Measurements from ENCODE around the gene PYCR2.

The PYCR2 gene

DNA sequence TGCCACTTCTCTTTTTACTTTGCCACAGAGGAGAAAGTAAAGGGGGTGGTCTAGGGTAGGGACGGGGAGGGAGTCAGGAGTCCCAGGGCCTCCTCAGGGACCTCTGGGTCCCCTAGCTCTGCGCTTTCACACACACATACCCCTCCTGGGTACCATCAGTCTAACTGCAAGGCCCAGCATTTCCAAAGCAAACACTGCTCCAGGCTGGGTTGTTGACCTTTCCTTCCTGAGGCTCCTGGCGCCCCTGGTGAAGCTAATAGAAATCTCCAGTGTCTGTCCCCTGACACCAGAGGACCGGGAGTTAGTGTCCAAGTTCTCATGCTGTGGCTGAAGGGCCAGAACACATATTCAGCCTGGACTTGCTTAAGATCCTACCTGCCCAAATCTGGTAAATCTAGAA, 45.8 kb downstream of the PYCR2 start:
- DNase-seq (ENCODE audit: low read depth): no peak
- TF ChIP-seq, protein P1, sequence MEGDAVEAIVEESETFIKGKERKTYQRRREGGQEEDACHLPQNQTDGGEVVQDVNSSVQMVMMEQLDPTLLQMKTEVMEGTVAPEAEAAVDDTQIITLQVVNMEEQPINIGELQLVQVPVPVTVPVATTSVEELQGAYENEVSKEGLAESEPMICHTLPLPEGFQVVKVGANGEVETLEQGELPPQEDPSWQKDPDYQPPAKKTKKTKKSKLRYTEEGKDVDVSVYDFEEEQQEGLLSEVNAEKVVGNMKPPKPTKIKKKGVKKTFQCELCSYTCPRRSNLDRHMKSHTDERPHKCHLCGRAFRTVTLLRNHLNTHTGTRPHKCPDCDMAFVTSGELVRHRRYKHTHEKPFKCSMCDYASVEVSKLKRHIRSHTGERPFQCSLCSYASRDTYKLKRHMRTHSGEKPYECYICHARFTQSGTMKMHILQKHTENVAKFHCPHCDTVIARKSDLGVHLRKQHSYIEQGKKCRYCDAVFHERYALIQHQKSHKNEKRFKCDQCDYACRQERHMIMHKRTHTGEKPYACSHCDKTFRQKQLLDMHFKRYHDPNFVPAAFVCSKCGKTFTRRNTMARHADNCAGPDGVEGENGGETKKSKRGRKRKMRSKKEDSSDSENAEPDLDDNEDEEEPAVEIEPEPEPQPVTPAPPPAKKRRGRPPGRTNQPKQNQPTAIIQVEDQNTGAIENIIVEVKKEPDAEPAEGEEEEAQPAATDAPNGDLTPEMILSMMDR (conservative IDR thresholded peaks at IDR 0.05; ENCODE audit: low read depth, low read length): no peak
- no peak overlapping the region for H3K4me3 ChIP-seq (ENCODE audit: low read length)

DNA sequence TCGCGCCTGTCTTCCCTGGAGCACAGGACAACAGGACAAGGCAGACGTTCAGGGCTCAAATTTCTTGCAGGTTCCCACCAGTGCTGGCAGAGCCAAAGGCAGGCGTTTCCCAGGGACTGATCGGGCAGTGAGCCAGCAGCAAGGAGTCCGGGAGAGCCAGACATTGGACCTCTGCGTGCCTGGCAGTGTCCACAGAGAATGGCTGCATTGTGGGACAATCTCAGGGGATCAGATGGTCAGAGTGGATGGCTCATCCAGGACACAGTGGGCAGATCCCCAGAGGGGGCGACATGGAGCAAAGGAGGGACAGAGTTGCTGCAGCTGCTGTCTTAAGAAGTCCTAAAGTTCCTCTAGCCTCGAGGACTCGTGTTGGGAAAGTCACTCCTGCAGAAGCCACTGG, 46.5 kb downstream of the PYCR2 start:
- DNase-seq (ENCODE audit: low read depth): no peak
- TF ChIP-seq, protein P1 (conservative IDR thresholded peaks at IDR 0.05; ENCODE audit: low read depth, low read length): peak; percentile 72
- H3K4me3 ChIP-seq (ENCODE audit: low read length): no peak overlapping the region

DNA sequence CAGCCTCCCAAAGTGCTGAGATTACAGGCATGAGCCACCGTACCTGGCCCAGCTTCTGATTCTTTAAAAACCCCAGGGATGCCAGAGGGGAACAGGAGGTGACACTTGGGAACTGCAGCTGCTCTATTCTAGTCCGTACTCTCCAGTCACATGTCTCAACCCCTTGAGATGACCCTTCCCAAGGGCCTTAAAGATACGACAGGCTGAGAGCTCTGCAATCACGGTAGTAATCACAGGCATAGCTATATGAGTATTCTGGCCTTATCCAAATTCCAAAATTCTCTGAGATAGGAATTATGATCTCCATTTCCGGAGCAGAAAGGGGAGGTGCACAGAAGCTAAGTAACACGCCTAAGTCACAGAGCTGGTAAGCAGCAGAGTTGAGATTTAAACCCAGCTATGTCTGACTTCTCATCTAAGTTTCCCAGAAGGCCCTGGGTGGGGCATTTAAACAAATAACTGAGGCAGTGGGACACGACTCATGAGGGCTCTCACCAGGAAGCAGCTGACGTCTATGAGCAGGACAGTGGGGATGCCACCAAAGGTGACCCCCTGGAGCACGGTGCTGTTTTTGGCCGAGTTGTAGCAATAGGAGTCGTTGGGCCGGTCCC, 47.0 kb downstream of the PYCR2 start:
- TF ChIP-seq, protein P1 (conservative IDR thresholded peaks at IDR 0.05; ENCODE audit: low read depth, low read length): no peak
- no peak overlapping the region for H3K4me3 ChIP-seq (ENCODE audit: low read length)
- no peak for DNase-seq (ENCODE audit: low read depth)

DNA sequence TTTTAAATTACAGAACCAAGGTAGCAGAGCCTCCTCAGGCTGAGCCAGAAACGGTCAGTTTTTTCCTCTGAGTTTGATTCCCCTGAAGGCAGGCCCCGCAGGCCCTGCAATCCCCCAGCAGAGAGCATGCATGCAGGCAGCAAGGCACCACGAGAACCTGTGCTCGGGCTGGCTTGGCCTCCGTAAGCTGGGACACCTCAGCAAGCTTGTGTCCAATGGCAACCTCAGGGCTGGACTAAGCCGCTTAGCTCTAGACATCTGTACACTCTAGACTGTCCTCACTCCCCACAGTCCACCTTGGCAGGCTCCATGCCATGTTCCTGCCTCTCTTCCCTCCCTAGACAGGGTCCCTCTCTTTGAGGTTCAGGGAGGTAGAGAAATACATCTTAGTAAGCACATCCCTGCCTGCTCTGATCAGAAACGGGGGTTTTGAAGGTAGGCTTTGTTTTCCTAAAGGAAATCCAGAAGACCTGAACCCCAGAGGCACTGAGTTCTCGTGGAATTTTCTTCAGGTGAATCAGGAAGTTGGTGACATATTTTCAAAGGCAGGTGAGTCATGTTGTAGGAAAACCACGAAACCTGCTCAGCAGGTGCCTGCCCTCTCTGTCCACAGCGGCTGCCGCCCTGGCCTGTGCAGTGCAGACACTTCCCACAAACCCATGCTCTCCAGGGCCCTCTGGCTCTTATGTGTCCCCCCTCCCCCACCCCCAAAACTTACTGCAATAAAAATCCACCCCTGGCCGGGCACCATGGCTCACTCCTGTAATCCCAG, 48.8 kb downstream of the PYCR2 start:
- no peak for DNase-seq (ENCODE audit: low read depth)
- TF ChIP-seq, protein P1 (conservative IDR thresholded peaks at IDR 0.05; ENCODE audit: low read depth, low read length): no peak
- no peak overlapping the region for H3K4me3 ChIP-seq (ENCODE audit: low read length)

DNA sequence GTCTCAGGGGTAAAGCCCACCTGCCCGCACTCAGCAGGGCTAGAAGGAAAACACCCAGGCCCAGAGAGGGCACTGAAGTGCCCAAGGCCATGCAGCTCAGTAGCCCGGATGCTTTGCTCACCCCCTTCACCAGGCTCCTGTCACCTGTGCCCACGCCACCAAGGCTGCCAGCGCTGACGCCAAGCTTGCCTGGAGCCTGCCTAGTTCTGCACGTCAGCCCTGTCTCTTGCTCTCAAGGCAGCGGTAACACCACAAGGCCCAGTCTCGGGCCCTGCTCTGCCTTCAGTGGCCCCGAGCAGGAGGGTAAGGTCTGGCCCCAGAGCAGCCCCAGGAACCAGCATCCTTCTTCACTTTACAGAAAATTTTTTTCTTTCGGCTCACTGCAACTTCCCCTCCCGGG, 49.6 kb downstream of the PYCR2 start:
- TF ChIP-seq, protein P1 (conservative IDR thresholded peaks at IDR 0.05; ENCODE audit: low read depth, low read length): no peak
- DNase-seq (ENCODE audit: low read depth): no peak
- no peak overlapping the region for H3K4me3 ChIP-seq (ENCODE audit: low read length)

DNA sequence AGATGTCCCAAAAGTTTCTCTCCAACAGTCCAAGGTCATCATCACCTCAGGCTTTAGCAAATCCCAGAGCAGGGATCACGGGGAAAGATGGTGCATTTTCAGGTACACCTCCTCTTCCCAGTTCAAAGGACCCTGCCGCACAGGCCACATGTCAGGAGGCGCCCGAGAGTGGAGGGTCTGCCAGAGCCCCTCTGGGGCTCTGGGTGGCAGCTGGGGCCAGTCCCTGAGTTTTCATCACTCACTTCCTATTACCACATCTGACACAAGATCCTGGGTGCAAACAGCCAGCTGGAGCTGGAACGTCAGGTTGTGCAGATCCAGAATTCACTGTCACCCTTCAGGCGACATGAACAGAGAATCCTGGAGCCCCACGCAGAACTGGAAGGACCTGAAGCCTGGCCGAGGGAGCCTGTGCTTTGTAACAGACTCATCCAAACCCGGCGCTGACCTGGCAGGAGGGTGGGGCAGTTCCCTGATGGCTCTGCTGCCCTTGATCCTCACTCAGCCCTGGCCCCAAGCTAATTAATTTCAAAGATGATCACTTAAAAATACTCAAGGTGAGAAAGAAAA, 50.7 kb downstream of the PYCR2 start:
- DNase-seq (ENCODE audit: low read depth): no peak
- H3K4me3 ChIP-seq (ENCODE audit: low read length): no peak overlapping the region
- TF ChIP-seq, protein P1 (conservative IDR thresholded peaks at IDR 0.05; ENCODE audit: low read depth, low read length): no peak

DNA sequence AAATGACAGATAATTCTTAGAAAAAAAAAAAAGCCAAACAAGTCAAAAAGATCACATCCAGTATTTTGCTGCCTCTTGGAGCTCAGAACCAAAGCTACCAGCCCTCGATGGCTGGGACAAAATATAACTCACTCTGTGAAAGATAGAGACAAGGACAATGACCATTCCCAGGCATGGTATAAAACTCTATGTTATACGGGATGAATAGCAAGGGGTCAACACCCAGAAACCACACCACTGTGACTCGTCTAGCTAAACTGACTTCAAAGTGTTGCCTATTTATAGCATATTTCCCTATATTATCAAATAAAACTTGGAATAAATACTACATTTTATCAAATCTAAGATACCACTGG, 52.0 kb downstream of the PYCR2 start:
- TF ChIP-seq, protein P1 (conservative IDR thresholded peaks at IDR 0.05; ENCODE audit: low read depth, low read length): no peak

More for the DNA sequence above, 52.0 kb downstream of the PYCR2 start:
- DNase-seq (ENCODE audit: low read depth): no peak
- no peak overlapping the region for H3K4me3 ChIP-seq (ENCODE audit: low read length)

Measured in retinal pigment epithelial cell (primary cell).